Panc1 (cell line): ENCODE measurements around the gene WDFY1. TPM values are rescaled to one million over a fixed set of nuclear protein-coding genes. Genes with fewer than 3 reads are reported as not detected.

Experiments
- ATAC-seq: fragments of 200-7000 bp; cut with Tn5 transposase; 2 replicates; pipeline ENCODE4 v1.9.1; 2020; ENCODE audit warnings: mild to moderate bottlenecking, moderate library complexity
- BruUV-seq: library from RNA; stranded (reverse); fragments of 400-500 nt; replicated peaks from 2 replicates; lab custom pipeline; 2021; lab: Mats Ljungman, UMichigan
- CTCF ChIA-PET: fragments of 300-600 bp; sonication (Branson Sonifier 250); formaldehyde crosslinking; loops from one replicate; lab custom pipeline; 2022; ENCODE audit warnings: antibody characterized with exemption; lab: Charles Lee
- POLR2A ChIA-PET: fragments of 300-600 bp; sonication (Branson Sonifier 250); formaldehyde crosslinking; loops from one replicate; lab custom pipeline; 2022; ENCODE audit warnings: antibody characterized with exemption; lab: Charles Lee
- DNase-seq: peaks from one replicate; pipeline ENCODE4 v3.0.0-alpha.2; 2010; ENCODE audit warnings: low read depth, low spot score
- H3K27ac ChIP-seq: 2 replicates; pipeline ENCODE4 v1.5.1; 2011; ENCODE audit warnings: mild to moderate bottlenecking, low read length, inconsistent platforms
- H3K27me3 ChIP-seq: fragments of 200-500 bp; sonication (Bioruptor generic); 2 replicates; pipeline ENCODE4 v1.6.0; 2014; ENCODE audit warnings: low read length, inconsistent platforms; ENCODE audit not compliant: control insufficient read depth, insufficient read depth
- H3K36me3 ChIP-seq: fragments of 200-500 bp; sonication (Bioruptor generic); 2 replicates; pipeline ENCODE4 v1.5.1; 2014; ENCODE audit warnings: inconsistent platforms, mild to moderate bottlenecking, low read length, moderate library complexity; ENCODE audit not compliant: control insufficient read depth, insufficient read depth
- H3K4me1 ChIP-seq: 2 replicates; pipeline ENCODE4 v1.5.1; 2011; ENCODE audit warnings: inconsistent platforms, mild to moderate bottlenecking, low read length, moderate library complexity; ENCODE audit not compliant: control insufficient read depth, insufficient read depth
- H3K4me3 ChIP-seq, 2 experiments: 2 replicates each; pipeline ENCODE4 v1.5.1; 2011 to 2012; ENCODE audit warnings: low read depth in 2 of 2, low read length in 2 of 2, mild to moderate bottlenecking in 2 of 2, inconsistent platforms in 1 of 2, moderate library complexity in 1 of 2
- H3K9me3 ChIP-seq: fragments of 200-500 bp; sonication (Bioruptor generic); 2 replicates; pipeline ENCODE4 v1.5.1; 2014; ENCODE audit warnings: low read depth, mild to moderate bottlenecking, inconsistent platforms, low read length, moderate library complexity; ENCODE audit not compliant: control insufficient read depth, insufficient read depth
- POLR2AphosphoS5 ChIP-seq: IDR thresholded peaks from 2 replicates; pipeline ENCODE4 v1.6.1; 2012; ENCODE audit warnings: mild to moderate bottlenecking, low read depth, low read length, moderate library complexity
- SIN3A ChIP-seq: IDR thresholded peaks from 2 replicates; pipeline ENCODE4 v1.6.1; 2012; ENCODE audit warnings: low read depth, mild to moderate bottlenecking, low read length, moderate library complexity, borderline replicate concordance; ENCODE audit not compliant: insufficient read depth
- TCF7L2 ChIP-seq: IDR thresholded peaks from 2 replicates; pipeline ENCODE4 v1.6.1; 2011; ENCODE audit warnings: mild to moderate bottlenecking, low read depth, low read length, inconsistent platforms
- in situ Hi-C: cut with HindIII; loops from 2 replicates; pipeline ENCODE4 v1.10.0; 2016; ENCODE audit warnings: low sequenced_read_pairs, low pct_unique_long_range_greater_than_20kb
- intact Hi-C: fragments of 100-400 bp; cut with micrococcal nuclease; formaldehyde crosslinking; loops from one replicate; pipeline ENCODE4 v1.10.0; 2022; ENCODE audit not compliant: unreplicated experiment
- total RNA-seq: library from RNA; stranded (reverse); gene quantifications from one replicate; pipeline ENCODE4 v1.2.1, GENCODE V29; 2021; ENCODE audit not compliant: unreplicated experiment
- TF ChIP-seq, protein P1 (sequence below), 2 experiments: IDR thresholded peaks; 2 replicates each; pipeline ENCODE4 v1.6.1; 2011 to 2012; ENCODE audit warnings: low read depth in 2 of 2, control low read depth in 1 of 2, low read length in 1 of 2, mild to moderate bottlenecking in 1 of 2, moderate library complexity in 1 of 2; ENCODE audit not compliant: insufficient read depth in 1 of 2
- TF ChIP-seq, protein P2 (sequence below): fragments of 450-650 bp; IDR thresholded peaks from 2 replicates; pipeline ENCODE4 v1.5.1; 2017; ENCODE audit warnings: mild to moderate bottlenecking

WDFY1 gene
- total RNA-seq, 1 experiment from 2014 or later: 48.5 TPM

DNA sequence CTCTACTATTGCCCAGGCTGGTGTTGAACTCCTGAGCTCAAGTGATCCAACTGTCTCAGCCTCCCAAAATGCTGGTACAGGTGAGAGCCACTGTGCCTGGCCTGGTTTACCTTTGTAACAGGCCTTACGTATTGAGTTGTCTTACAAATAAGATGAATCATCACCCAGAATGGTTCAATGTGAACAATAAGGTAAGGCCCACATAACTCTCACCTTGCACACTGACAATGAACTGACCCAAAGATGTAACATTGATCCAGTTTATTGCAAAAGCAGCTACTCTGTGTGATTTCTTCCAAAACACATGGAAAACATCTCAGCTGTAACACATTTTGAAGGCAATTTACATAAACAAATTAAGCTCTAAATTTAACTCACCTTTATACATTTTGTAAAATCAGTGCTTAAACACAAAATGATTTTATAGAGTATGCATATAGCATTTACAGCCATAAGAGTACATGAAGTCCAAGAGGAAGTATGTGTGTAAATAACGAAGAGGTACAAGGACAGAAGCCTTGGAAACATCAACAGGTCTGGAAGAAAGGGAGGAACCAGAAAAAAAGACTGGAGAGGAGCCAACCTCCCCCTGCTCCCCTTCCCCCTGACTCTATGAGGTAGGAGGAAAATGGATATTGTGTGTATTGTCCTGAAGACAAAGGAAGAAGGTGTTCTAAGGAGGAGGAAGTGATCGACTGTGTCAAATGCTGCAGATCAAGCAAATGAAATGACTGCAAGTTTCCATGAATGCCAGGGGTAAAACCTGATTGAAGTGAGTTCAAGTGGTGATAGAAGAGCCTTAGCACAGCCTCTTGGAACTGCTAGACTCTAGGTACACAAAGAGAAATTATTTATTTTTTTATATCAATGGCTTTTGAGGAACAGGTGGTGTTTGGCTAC lies 5.6 kb upstream of the WDFY1 start:
- ATAC-seq (no peak), DNase-seq (no peak)
- intact Hi-C loops: no loop called here
- no peaks in the 10 kb centered on the region for H3K9me3 ChIP-seq
- no peaks in the 10 kb centered on the region for H3K36me3 ChIP-seq
- BruUV-seq: no TSS peak
- in situ Hi-C loops: no loop called here
- H3K27ac ChIP-seq: no peak overlapping the region
- no peak for TF ChIP-seq POLR2AphosphoS5
- no peak for TF ChIP-seq SIN3A
- no peak for TF ChIP-seq TCF7L2
- TF ChIP-seq, protein P1, sequence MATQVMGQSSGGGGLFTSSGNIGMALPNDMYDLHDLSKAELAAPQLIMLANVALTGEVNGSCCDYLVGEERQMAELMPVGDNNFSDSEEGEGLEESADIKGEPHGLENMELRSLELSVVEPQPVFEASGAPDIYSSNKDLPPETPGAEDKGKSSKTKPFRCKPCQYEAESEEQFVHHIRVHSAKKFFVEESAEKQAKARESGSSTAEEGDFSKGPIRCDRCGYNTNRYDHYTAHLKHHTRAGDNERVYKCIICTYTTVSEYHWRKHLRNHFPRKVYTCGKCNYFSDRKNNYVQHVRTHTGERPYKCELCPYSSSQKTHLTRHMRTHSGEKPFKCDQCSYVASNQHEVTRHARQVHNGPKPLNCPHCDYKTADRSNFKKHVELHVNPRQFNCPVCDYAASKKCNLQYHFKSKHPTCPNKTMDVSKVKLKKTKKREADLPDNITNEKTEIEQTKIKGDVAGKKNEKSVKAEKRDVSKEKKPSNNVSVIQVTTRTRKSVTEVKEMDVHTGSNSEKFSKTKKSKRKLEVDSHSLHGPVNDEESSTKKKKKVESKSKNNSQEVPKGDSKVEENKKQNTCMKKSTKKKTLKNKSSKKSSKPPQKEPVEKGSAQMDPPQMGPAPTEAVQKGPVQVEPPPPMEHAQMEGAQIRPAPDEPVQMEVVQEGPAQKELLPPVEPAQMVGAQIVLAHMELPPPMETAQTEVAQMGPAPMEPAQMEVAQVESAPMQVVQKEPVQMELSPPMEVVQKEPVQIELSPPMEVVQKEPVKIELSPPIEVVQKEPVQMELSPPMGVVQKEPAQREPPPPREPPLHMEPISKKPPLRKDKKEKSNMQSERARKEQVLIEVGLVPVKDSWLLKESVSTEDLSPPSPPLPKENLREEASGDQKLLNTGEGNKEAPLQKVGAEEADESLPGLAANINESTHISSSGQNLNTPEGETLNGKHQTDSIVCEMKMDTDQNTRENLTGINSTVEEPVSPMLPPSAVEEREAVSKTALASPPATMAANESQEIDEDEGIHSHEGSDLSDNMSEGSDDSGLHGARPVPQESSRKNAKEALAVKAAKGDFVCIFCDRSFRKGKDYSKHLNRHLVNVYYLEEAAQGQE (IDR thresholded peaks at IDR 0.05; ENCODE audit: insufficient read depth in 1 of 2, low read depth in 2 of 2, low read length in 1 of 2): no peak
- TF ChIP-seq, protein P2, sequence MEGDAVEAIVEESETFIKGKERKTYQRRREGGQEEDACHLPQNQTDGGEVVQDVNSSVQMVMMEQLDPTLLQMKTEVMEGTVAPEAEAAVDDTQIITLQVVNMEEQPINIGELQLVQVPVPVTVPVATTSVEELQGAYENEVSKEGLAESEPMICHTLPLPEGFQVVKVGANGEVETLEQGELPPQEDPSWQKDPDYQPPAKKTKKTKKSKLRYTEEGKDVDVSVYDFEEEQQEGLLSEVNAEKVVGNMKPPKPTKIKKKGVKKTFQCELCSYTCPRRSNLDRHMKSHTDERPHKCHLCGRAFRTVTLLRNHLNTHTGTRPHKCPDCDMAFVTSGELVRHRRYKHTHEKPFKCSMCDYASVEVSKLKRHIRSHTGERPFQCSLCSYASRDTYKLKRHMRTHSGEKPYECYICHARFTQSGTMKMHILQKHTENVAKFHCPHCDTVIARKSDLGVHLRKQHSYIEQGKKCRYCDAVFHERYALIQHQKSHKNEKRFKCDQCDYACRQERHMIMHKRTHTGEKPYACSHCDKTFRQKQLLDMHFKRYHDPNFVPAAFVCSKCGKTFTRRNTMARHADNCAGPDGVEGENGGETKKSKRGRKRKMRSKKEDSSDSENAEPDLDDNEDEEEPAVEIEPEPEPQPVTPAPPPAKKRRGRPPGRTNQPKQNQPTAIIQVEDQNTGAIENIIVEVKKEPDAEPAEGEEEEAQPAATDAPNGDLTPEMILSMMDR: no peak
- peaks cover 1% of the 10 kb centered on the region; the same call in 1 of the 2 replicates for H3K4me1 ChIP-seq
- H3K4me3 ChIP-seq: no peak overlapping the region
- ChIA-PET CTCF (interaction anchor here (1.0 kb wide), 1 partner anchor 275 kb away, joined by 4 read pairs; no protein-coding TSS in a partner anchor), POLR2A (no interaction called here)
- no peaks in the 10 kb centered on the region for H3K27me3 ChIP-seq

DNA sequence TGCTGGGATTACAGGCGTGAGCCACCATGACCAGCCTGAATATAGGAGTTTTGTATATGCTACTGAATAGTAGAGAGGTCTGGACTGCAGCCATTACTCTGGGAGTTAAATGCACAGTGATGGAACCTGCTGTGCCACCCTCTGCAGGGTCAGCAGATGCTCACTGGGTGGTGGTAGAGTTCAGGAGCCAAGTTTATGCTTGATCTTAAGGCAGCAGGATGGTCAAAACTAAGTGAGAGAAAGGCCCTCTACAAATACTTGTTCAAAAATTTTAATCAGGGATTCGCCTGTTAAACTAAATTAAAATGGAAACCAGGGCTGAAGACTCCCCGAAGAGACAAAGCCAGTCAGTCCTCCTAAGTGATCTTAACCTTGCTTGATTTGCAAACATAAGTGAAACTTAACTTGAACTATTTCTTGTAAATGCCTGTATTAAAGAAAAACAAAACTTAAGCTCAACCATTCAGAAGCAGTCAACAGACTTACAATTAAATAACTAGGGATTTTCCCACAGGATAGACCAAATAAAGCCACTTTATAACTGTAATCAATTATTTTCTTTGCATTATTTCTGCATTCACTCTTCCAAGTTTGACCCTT lies 4.2 kb upstream of the WDFY1 start:
- no peaks in the 10 kb centered on the region for H3K9me3 ChIP-seq
- POLR2A ChIA-PET: interaction anchor here (0.7 kb wide), 1 partner anchor 10 kb away, joined by 9 read pairs; no protein-coding TSS in a partner anchor
- CTCF ChIA-PET: no interaction called here
- no peaks in the 10 kb centered on the region; the same call in 1 of the 2 replicates for H3K36me3 ChIP-seq
- H3K4me3 ChIP-seq: no peak overlapping the region
- intact Hi-C loops: no loop called here
- H3K4me1 ChIP-seq: peaks cover 5% of the 10 kb centered on the region; the same call in 1 of the 2 replicates
- ATAC-seq (no peak), DNase-seq (no peak)
- in situ Hi-C loops: no loop called here
- H3K27ac ChIP-seq: no peak overlapping the region
- BruUV-seq: no TSS peak
- TF ChIP-seq POLR2AphosphoS5 (no peak), TCF7L2 (no peak), SIN3A (no peak)
- TF ChIP-seq, protein P2: no peak
- TF ChIP-seq, protein P1 (IDR thresholded peaks at IDR 0.05; ENCODE audit: insufficient read depth in 1 of 2, low read depth in 2 of 2, low read length in 1 of 2): no peak
- no peaks in the 10 kb centered on the region for H3K27me3 ChIP-seq
